GM19463 (cell line): Measurements from ENCODE around the gene SUPT4H1.

ENCODE experiments used
- ATAC-seq: cut with Tn5 transposase; IDR thresholded peaks from one replicate; pipeline ENCODE4 v1.9.1; 2021; ENCODE audit warnings: mild to moderate bottlenecking, moderate library complexity; ENCODE audit not compliant: unreplicated experiment

SUPT4H1 gene

GRCh38 chr17:58308985-58309917 lies 42.8 kb downstream of the SUPT4H1 start:
- no peak for ATAC-seq

DNA sequence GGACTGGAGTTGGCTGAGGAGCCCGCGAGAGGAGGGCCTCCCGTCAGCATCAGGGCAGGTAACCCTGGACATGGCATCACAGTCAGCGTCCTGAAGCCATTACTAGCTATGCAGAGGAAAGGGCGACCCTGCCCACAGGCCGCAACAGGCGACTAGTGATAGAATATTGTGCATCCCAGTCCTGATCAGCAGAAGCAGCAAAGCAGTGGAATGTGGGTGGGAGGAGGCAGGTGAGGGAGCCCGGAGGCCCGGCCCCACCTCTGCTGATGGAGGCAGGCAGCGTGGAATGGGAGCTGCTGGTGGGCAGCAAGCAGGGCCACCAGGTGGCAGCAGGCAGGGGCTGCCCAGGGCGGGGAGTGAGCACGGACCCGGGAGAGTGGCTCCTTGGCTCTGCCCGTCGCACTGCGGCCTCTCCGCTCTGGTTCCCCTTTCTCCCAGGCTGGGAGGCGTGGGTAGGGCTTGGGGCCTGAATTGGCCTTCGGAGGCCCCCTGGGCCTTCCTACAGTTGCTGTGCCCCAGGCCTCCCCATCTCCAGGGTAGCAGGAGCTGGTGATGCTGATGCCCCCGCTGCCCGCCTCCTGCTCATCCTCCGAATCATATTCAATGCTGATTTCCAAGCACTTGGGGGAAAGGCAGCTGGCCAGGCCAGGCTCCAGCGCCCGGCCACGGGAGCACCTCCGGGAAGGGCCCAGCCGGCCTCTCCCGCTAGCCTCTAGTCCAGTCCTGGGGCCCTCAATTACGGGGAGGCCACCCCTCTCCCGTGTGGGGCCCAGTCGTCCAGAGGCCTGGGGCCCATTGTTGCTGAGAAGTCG lies 43.6 kb downstream of the SUPT4H1 start:
- no peak for ATAC-seq

DNA sequence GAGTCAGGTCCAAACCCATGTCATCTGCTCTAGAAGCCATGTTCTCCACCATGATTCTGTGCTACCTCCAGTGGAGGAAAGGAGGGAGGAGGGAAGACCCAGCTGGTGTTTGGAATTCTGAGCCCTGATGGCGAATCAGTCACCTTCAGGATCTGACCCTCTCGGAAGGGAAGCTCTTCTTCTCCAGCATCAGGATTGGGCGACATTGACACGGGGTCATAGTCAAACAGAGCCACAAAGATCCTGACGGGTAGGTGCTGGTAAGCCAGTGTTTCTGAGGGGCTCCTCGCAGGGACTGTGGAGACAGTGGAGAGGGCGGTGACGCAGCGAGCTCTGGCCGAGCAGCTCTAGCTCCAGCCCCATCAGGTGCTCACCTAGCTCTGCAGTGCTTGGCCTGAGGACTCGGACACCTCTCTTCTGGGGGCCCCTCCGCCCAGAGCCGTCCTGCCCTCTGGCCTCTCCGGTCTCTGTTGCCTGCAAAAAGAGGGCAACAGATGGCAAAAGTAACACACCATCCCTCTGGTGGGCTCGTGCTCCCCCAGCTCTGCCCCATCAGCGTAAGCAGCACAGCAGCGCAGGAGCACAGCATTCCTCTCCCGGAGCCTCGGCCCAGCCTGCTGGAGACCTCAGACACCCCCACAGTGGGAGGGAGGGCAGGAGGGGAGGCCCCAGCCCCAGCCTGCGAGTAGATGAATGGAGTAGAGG lies 44.4 kb downstream of the SUPT4H1 start:
- no peak for ATAC-seq

DNA sequence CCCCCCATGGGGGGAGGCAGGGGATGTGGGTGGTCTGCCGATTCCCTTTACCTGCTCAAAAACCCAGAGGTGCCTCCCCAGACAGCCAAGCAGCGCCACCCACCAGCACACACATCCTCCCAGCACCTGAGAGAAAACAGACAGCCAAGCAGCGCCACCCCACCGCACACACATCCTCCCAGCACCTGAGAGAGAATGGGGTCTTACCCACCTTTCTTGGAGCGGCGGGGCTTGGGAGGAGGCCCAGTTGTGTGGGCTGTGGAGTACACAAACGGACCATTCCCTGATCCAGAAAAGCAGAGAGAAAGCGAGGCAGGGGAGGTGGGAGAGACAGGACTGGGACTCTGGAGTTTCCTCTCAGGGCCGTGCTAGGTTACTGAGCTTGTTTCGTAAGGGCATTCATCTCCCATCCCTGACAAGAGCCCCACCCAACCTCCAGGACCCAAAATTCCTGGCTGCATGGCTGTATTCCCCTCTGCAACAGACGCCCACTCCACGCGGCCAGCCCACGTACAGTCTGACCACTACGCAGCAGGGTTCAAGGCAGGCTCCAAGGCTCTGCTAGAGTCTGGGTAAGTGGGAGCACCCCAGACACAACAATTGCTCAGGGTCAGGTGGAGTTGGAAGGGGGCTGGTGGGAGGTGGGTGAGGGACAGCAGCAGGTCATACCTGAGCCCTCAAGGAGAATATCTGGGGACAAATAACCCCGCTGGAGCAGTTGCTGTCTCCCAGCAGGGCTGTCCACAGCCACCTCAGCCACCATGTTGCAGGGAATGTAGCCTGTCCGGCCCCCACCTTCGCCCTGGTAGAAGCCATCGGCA lies 45.7 kb downstream of the SUPT4H1 start:
- no peak for ATAC-seq

DNA sequence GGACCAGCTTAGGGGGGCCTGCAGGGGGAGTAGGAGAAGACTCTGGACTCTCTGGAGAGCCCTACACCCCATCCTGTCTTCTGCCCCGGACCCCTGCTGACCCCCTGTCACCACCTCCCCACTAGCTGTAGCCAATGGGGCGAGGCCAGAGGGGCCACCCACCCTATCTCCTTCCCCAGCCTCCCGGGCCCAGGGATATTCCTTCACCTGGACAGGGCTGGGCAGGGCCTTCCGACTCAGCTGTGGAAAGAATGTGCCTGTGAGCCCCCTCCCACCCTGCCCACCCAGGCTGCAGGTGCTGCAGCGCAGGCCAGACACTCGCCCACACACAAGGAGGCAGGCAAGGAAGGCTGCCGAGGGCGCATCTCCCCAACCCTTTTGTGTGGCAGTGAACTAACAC lies 46.4 kb downstream of the SUPT4H1 start:
- ATAC-seq: no peak

GRCh38 chr17:58304750-58305486 lies 47.1 kb downstream of the SUPT4H1 start:
- no peak for ATAC-seq

GRCh38 chr17:58303971-58304749 lies 47.8 kb downstream of the SUPT4H1 start:
- ATAC-seq: peak; percentile 48

DNA sequence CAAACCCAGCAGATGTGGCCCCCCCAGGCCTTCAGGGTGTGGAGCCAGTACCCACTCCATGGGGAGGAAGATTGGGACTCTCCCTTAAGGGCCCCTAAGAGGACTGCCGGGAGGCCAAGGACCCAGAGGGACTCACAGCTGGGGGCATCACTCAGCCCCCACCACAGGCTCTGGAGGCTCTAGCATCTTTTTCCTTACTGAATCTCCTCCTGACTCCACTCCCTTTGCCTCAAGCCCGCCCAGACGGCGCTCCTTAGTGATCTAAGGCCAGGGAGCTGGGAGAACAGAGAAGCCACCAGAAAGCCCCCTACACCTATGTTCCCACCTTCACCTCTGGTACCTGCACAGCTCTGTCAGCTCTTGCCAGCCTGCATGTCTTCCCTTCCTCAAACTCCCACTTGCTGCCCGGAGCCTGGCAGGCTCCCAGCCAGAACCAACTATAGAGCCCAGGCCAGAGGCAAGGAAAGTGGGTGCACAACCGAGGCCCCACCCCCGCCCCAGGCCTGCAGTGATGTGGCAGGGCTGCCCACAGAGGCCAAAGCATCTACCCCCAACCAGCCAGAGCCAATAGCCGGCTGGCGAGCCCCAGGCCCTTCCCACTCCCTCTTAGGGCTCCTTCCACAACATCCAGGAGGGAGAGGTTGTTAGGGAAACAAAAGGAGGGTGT lies 48.9 kb downstream of the SUPT4H1 start:
- ATAC-seq: no peak

GRCh38 chr17:58302171-58302918 lies 49.7 kb downstream of the SUPT4H1 start:
- ATAC-seq: no peak

- ATAC-seq: no peak
These were observed 50.4 kb downstream of the SUPT4H1 start for GRCh38 chr17:58301504-58302150.

DNA sequence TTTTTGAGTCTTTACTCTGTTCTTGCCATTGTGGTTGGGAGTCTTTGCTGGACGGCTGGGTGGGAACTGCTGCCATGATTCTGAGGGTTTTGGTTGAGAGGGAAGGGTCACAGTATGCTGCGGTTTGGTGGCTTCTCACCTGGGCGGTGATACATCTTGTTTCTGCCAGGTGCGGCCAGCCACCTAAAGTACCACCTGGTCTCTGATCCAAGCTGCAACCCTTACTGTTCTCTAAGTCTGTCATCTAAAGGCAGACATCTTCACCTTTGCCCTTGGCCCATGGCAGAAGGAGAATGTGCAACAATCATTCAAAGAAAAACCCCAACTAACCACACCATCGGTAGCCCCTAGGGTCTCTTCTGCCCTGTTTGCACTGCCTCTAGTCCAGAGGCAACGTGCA lies 51.7 kb downstream of the SUPT4H1 start:
- no peak for ATAC-seq
